K562 (cell line): ENCODE data around the gene TBRG1. TPM values are rescaled to one million over a fixed set of nuclear protein-coding genes. Genes with fewer than 3 reads are reported as not detected.

ENCODE experiments used
- ARID2 ChIP-seq: fragments of 450-650 bp; IDR thresholded peaks from 2 replicates; pipeline ENCODE4 v1.6.1; 2017; ENCODE audit warnings: antibody characterized with exemption, mild to moderate bottlenecking
- CBX3 ChIP-seq, 2 experiments: IDR thresholded peaks; 1 replicate in 1 of 2; 2 replicates in 1 of 2; pipeline ENCODE4 v1.6.1; 2012; ENCODE audit warnings: inconsistent platforms in 2 of 2, low read length in 2 of 2, borderline replicate concordance in 1 of 2, control low read depth in 1 of 2
- CTBP1 ChIP-seq: fragments of 450-650 bp; IDR thresholded peaks from 2 replicates; pipeline ENCODE4 v1.6.1; 2016; ENCODE audit warnings: borderline replicate concordance
- DPF2 ChIP-seq: fragments of 450-650 bp; IDR thresholded peaks from 2 replicates; pipeline ENCODE4 v1.6.1; 2016
- FOXJ2 ChIP-seq: fragments of 200-800 bp; sonication (Bioruptor generic); IDR thresholded peaks from 2 replicates; pipeline ENCODE4 v1.6.1; 2016; ENCODE audit warnings: missing genetic modification characterization, missing compliant biosample characterization
- IRF2 ChIP-seq: sonication (generic); formaldehyde crosslinking; IDR thresholded peaks from 2 replicates; pipeline ENCODE4 v1.8.1; 2022; ENCODE audit warnings: mild to moderate bottlenecking, missing genetic modification reagents
- NCOR1 ChIP-seq: fragments of 450-650 bp; IDR thresholded peaks from 2 replicates; pipeline ENCODE4 v1.6.1; 2016; ENCODE audit warnings: mild to moderate bottlenecking, moderate library complexity
- POLR2G ChIP-seq: fragments of 200-400 bp; formaldehyde crosslinking; IDR thresholded peaks from 2 replicates; pipeline ENCODE4 v1.6.1; 2017; ENCODE audit warnings: low read depth, mild to moderate bottlenecking, antibody characterized with exemption, low read length, moderate library complexity
- SRSF9 ChIP-seq: fragments of 200-400 bp; formaldehyde crosslinking; IDR thresholded peaks from 2 replicates; pipeline ENCODE4 v1.6.1; 2017; ENCODE audit warnings: low read depth, low read length, borderline replicate concordance
- TEAD4 ChIP-seq, 2 experiments: sonication (generic) in 1 of 2; formaldehyde crosslinking in 1 of 2; IDR thresholded peaks; 2 replicates each; pipeline versions ENCODE4 v1.6.1 to v1.8.0; 2012 to 2022; ENCODE audit warnings: borderline replicate concordance in 1 of 2, inconsistent platforms in 1 of 2, low read length in 1 of 2, mild to moderate bottlenecking in 1 of 2, missing genetic modification reagents in 1 of 2
- ZBTB7A ChIP-seq: IDR thresholded peaks from 2 replicates; pipeline ENCODE4 v1.6.1; 2011; ENCODE audit warnings: low read depth, mild to moderate bottlenecking, low read length, moderate library complexity, borderline replicate concordance; ENCODE audit not compliant: control insufficient read depth
- ZNF589 ChIP-seq: fragments of 200-800 bp; sonication (Bioruptor generic); IDR thresholded peaks from 2 replicates; pipeline ENCODE4 v1.6.1; 2016; ENCODE audit warnings: low read depth, missing genetic modification characterization, missing compliant biosample characterization
- ZNF830 ChIP-seq: fragments of 250-450 bp; sonication (Bioruptor Pico); IDR thresholded peaks from 2 replicates; pipeline ENCODE4 v1.5.0; 2021; ENCODE audit warnings: mild to moderate bottlenecking
- ZSCAN29 ChIP-seq: fragments of 450-650 bp; IDR thresholded peaks from 2 replicates; pipeline ENCODE4 v1.6.1; 2017
- polyA plus RNA-seq, 8 experiments: library from polyadenylated mRNA; depleted of rRNA in 4 of 8; stranded (reverse) in 5 of 8; unstranded in 3 of 8; fragments of >200 nt; fragmentation: Nextera tagmentation in 2 of 8; fragmentation: Illumina TruSeq in 1 of 8; extraction: Ambion mirVana in 2 of 8; extraction: Trizol in 1 of 8; gene quantifications; 2 replicates each; pipeline versions ENCODE4 v1.2.1 to v1.2.3, GENCODE V29; 2011 to 2014; ENCODE audit warnings: inconsistent platforms in 1 of 8, missing spikeins in 1 of 8
- total RNA-seq, 7 experiments: library from RNA; depleted of rRNA in 6 of 7; stranded (reverse); fragments of >200 nt in 6 of 7; fragmentation: Illumina TruSeq in 2 of 7; extraction: Trizol in 2 of 7; gene quantifications; 2 replicates each; pipeline versions ENCODE4 v1.2.1 to v1.2.3, GENCODE V29; 2011 to 2021; ENCODE audit warnings: low replicate concordance in 1 of 7
- TF ChIP-seq, protein P1 (sequence below): fragments of 450-650 bp; formaldehyde crosslinking; IDR thresholded peaks from 2 replicates; pipeline ENCODE4 v1.4.0; 2020; ENCODE audit warnings: mild to moderate bottlenecking
- TF ChIP-seq, protein P2 (sequence below): fragments of 250-450 bp; sonication (Bioruptor Pico); IDR thresholded peaks from 2 replicates; pipeline ENCODE4 v1.5.1; 2021; ENCODE audit warnings: mild to moderate bottlenecking
- TF ChIP-seq, protein P3 (sequence below): fragments of 250-450 bp; sonication (Bioruptor Pico); IDR thresholded peaks from 2 replicates; pipeline ENCODE4 v1.5.0; 2020; ENCODE audit warnings: mild to moderate bottlenecking
- TF ChIP-seq, protein P4 (sequence below): fragments of 250-450 bp; sonication (Bioruptor Pico); IDR thresholded peaks from 2 replicates; pipeline ENCODE4 v1.8.0; 2022; ENCODE audit warnings: moderate library complexity, mild to moderate bottlenecking, inconsistent platforms

The TBRG1 gene
- total and polyA plus RNA-seq, 9 of the 15 experiments (the other 6 are each of a cell fraction or from before 2014, with no cell fraction given), result 8.7 to 30.0 (median 20.2) TPM

DNA sequence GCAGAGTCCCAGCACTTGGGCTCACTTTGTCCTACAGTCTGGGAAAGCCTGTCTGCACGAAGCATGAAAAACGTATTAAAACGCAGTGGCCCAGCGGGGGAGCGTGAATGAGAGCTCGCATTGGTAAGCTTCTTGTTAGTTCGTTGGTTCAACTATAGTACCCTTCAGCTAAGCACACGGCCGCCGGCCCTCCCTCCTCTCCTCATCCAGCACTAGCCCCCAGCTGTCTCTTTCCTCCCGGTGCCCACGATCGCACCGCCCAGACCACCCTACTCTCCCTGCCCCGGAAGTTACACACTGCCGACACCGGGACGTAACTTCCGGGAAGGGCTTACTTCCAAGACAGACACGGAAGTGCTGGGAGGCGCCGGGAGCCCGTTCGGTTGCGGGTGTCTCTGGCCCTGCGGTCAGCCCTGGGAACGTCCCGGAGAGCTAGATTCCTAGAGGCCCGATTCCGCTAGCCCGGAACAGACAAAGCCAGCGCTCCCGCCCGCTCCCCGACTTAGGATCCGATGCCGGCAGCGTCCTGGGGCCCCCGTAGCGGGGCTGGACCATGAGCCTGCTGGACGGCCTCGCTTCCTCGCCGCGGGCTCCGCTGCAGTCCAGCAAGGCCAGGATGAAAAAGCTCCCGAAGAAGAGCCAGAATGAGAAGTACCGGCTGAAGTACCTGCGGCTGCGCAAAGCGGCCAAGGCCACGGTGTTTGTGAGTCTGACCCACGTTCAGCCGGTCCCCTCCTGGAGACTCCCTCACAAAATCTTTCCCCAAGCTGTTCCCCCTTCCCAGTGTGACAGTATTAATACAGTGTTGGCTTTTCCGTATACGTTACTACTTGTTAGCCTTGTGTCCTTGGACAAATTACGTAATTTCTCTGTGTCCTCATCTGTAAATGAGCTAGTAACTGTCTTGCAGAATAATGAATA is at the start of gene TBRG1 (continued):
- TF ChIP-seq ZNF830, result no peak
- peak in 1 of 2 experiments; percentile 83; a peak in 1 of 3 replicates for TF ChIP-seq CBX3 (IDR thresholded peaks at IDR 0.05; ENCODE audit: borderline replicate concordance in 1 of 2, low read length in 2 of 2)
- no peak for TF ChIP-seq IRF2 (CRISPR knock-in tag)
- TF ChIP-seq CTBP1, result peak; percentile 54
- TF ChIP-seq, protein P1, sequence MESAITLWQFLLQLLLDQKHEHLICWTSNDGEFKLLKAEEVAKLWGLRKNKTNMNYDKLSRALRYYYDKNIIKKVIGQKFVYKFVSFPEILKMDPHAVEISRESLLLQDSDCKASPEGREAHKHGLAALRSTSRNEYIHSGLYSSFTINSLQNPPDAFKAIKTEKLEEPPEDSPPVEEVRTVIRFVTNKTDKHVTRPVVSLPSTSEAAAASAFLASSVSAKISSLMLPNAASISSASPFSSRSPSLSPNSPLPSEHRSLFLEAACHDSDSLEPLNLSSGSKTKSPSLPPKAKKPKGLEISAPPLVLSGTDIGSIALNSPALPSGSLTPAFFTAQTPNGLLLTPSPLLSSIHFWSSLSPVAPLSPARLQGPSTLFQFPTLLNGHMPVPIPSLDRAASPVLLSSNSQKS (CRISPR knock-in tag), result 0 out of 2 replicates have a peak, but pooled peaks have one; percentile 45
- TF ChIP-seq ARID2, result no peak
- TF ChIP-seq, protein P2, sequence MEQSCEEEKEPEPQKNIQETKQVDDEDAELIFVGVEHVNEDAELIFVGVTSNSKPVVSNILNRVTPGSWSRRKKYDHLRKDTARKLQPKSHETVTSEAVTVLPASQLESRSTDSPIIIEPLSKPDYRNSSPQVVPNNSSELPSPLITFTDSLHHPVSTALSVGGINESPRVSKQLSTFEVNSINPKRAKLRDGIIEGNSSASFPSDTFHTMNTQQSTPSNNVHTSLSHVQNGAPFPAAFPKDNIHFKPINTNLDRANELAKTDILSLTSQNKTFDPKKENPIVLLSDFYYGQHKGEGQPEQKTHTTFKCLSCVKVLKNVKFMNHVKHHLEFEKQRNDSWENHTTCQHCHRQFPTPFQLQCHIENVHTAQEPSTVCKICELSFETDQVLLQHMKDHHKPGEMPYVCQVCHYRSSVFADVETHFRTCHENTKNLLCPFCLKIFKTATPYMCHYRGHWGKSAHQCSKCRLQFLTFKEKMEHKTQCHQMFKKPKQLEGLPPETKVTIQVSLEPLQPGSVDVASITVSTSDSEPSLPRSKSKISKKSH (CRISPR knock-in tag), result no peak
- TF ChIP-seq POLR2G, result peak; percentile 97
- no peak for TF ChIP-seq FOXJ2 (tag)
- peak; percentile 20; the same call in 1 of the 2 replicates for TF ChIP-seq NCOR1
- TF ChIP-seq ZSCAN29, result 0 out of 2 replicates have a peak, but pooled peaks have one; percentile 32
- TF ChIP-seq, protein P3, sequence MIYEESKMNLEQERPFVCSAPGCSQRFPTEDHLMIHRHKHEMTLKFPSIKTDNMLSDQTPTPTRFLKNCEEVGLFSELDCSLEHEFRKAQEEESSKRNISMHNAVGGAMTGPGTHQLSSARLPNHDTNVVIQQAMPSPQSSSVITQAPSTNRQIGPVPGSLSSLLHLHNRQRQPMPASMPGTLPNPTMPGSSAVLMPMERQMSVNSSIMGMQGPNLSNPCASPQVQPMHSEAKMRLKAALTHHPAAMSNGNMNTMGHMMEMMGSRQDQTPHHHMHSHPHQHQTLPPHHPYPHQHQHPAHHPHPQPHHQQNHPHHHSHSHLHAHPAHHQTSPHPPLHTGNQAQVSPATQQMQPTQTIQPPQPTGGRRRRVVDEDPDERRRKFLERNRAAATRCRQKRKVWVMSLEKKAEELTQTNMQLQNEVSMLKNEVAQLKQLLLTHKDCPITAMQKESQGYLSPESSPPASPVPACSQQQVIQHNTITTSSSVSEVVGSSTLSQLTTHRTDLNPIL (CRISPR knock-in tag), result no peak
- peak; percentile 32 for TF ChIP-seq DPF2
- no peak for TF ChIP-seq SRSF9
- TF ChIP-seq TEAD4 (IDR thresholded peaks at IDR 0.05; ENCODE audit: low read length), result no peak
- no peak for TF ChIP-seq TEAD4 (CRISPR knock-in tag; IDR thresholded peaks at IDR 0.05; ENCODE audit: borderline replicate concordance)
- TF ChIP-seq, protein P4, sequence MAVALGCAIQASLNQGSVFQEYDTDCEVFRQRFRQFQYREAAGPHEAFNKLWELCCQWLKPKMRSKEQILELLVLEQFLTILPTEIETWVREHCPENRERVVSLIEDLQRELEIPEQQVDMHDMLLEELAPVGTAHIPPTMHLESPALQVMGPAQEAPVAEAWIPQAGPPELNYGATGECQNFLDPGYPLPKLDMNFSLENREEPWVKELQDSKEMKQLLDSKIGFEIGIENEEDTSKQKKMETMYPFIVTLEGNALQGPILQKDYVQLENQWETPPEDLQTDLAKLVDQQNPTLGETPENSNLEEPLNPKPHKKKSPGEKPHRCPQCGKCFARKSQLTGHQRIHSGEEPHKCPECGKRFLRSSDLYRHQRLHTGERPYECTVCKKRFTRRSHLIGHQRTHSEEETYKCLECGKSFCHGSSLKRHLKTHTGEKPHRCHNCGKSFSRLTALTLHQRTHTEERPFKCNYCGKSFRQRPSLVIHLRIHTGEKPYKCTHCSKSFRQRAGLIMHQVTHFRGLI, result no peak
- no peak; the same call in 1 of the 2 replicates for TF ChIP-seq ZNF589 (CRISPR knock-in tag)
- peak; percentile 67; the same call in 1 of the 2 replicates for TF ChIP-seq ZBTB7A
